ENCODE data around the gene FXYD5.

Gene FXYD5

GRCh38 chr19:35217649-35217990, 63.1 kb downstream of the FXYD5 start:
- DNase-seq = no peak

- DNase-seq = no peak
Measured at GRCh38 chr19:35219008-35219407, 64.5 kb downstream of the FXYD5 start.
